ENCODE results near the gene CAMTA1.

Gene CAMTA1

DNA sequence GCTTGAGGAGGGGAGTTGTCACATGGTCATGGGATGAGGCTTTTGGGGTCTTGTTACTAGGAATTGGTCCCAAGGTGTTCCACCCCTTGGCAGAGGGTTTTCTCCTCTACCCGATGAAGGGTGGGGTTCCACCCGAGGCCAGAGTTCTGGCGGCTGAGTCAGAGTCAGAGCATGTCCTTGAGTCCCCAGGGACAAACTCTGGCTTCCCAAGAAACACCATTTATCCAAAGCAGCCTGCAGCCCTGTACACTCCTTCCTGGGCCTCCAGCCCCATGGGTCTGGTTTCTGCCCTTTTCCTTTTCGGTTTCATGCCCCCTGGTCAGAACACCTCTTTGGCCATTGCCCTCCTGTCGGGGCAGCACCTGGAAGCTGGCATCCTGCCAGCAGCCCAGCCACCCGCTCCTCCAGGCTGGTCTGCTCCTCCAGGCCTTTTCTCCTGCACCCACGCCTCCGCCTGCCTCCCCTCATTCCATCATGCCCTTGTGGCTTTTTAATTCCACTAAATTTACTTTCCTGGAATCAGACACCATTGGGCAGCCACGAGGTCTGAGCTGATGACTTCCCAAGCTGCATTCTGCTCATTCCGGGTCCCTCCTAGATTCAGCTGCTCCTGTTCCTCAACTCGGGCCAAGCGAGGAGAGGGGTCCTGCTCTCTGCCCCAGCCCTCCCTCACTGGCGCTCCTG, 684.1 kb downstream of the CAMTA1 start:
- Mint-ChIP-seq H3K4me3 (no peak overlapping the region), H3K36me3 (ENCODE audit: low read depth) (no peaks in the 10 kb centered on the region), H3K27ac (no peak overlapping the region), H3K27me3 (no peaks in the 10 kb centered on the region), H3K4me1 (ENCODE audit: low read depth) (no peaks in the 10 kb centered on the region), H3K9me3 (no peaks in the 10 kb centered on the region)
- DNase-seq: no peak

DNA sequence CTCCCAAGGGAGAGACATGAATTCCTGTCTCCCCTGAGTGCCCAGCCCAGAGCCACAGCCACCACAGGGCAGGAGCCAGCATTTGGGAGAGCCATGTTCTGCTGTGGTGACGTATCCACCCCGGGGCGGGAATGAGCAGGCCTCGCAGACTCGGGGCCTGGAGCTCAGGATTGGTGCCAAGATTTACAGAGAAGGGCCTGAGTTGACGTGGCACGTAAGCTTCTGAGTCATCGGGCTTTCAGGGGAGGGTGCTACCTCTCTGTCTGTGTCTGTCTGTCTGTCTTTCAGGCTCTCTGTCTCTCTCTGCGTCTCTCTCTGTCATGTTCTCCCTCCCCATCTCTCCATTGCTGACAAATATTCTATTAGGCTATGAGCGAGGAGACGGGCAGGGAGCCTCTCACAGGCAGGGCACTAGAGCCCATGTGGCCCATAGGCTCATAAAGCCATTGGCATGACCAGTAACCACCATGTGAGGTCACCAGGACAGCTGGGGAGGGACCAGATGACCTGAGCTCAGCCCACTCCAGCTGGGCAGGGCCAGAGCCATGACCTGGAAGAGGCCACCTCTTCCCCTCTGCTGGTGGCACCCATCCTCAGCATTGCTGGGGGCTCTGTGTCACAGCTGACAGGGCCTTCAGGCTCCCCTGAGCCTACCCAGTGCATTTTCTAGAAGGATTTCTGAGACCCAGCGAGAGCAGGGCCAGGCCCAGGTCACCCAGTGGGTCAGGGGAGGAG, 685.8 kb downstream of the CAMTA1 start:
- Mint-ChIP-seq H3K27me3 (no peaks in the 10 kb centered on the region), H3K27ac (no peak overlapping the region), H3K4me3 (no peak overlapping the region), H3K9me3 (no peaks in the 10 kb centered on the region), H3K36me3 (ENCODE audit: low read depth) (no peaks in the 10 kb centered on the region), H3K4me1 (ENCODE audit: low read depth) (no peaks in the 10 kb centered on the region)
- no peak for DNase-seq

DNA sequence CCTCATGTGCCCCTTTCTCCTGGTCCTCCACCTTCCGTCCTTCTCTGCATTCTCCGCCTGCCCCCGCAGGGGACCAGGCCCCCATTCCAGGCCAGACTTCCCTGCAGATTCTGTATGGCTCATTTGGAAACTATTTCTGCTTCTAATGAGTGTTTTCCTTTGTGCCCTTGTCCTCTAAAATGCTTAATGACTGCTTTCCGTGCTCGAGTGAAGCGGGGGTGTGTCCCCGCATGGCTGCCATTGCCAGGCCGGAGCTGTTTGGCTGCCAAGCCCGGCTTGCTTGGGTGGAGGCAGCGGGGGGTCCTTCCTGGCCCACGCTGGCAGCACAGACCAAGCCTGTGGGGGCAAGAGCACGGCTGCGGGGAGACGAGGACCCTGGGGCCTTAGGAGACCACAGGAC, 686.6 kb downstream of the CAMTA1 start:
- Mint-ChIP-seq H3K4me1 (ENCODE audit: low read depth) (no peaks in the 10 kb centered on the region), H3K27ac (no peak overlapping the region), H3K36me3 (ENCODE audit: low read depth) (no peaks in the 10 kb centered on the region), H3K9me3 (no peaks in the 10 kb centered on the region), H3K27me3 (no peaks in the 10 kb centered on the region), H3K4me3 (no peak overlapping the region)
- DNase-seq: no peak

- no peaks in the 10 kb centered on the region for H3K9me3 Mint-ChIP-seq
- H3K27me3 Mint-ChIP-seq: no peaks in the 10 kb centered on the region
- no peaks in the 10 kb centered on the region for H3K36me3 Mint-ChIP-seq (ENCODE audit: low read depth)
- H3K4me1 Mint-ChIP-seq (ENCODE audit: low read depth): no peaks in the 10 kb centered on the region
- no peak overlapping the region for H3K4me3 Mint-ChIP-seq
- H3K27ac Mint-ChIP-seq: no peak overlapping the region
- DNase-seq: no peak
These were observed 688.2 kb downstream of the CAMTA1 start for GRCh38 chr1:7473223-7474142.

DNA sequence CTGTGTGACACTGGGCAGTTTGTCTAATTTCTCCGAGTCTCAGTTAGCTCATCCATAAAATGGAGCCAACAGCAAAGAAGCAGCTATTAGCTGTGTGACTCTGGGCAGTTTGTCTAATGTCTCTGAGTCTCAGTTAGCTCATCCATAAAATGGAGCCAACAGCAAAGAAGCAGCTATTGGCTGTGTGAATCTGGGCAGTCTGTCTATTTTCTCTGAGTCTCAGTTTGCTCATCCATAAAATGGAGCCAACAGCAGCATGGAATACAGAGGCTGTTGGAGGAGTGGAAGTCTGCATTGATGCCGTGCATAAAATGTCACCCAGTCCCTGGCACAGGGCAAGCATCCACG, 688.9 kb downstream of the CAMTA1 start:
- no peak overlapping the region for H3K4me3 Mint-ChIP-seq
- no peak for DNase-seq
- H3K9me3 Mint-ChIP-seq: no peaks in the 10 kb centered on the region
- no peaks in the 10 kb centered on the region for H3K36me3 Mint-ChIP-seq (ENCODE audit: low read depth)
- no peak overlapping the region for H3K27ac Mint-ChIP-seq
- no peaks in the 10 kb centered on the region for H3K4me1 Mint-ChIP-seq (ENCODE audit: low read depth)
- no peaks in the 10 kb centered on the region for H3K27me3 Mint-ChIP-seq

DNA sequence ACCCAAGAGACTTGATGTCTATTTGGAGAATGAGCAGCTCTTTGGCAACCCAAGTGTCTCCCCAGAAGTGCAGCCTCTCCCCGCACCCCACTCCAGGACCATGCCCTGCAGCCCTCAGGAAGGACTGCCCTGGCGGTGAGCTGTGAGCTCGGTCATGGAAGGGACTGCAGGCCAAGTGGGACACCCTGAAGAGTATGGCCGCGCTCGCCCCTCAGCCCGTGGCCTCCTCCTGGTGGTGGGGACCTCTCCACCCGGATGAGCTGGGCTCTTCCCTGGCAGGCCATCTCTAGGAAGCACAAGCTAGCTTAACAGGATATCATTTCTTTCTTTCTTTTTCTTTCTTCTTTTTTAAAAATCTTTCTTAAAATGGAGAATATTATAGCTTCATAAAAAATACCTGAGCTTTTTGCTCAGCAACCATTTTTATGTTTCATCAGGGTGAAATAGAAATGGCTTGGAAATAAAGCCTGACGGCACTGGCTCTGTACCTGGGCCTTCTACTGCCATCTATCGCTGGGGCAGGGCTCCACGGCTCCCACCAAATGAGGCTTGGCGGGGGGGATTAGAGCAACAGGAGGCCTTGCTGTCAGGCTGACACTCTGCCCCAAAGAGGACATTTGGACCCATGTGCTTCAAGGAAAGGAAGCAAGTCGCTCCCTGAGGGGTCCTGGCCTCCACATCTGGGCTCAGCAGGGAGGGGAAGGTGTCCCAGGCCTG, 689.7 kb downstream of the CAMTA1 start:
- no peak for DNase-seq
- H3K4me1 Mint-ChIP-seq (ENCODE audit: low read depth): no peaks in the 10 kb centered on the region
- no peaks in the 10 kb centered on the region for H3K36me3 Mint-ChIP-seq (ENCODE audit: low read depth)
- H3K9me3 Mint-ChIP-seq: no peaks in the 10 kb centered on the region
- H3K4me3 Mint-ChIP-seq: no peak overlapping the region
- H3K27ac Mint-ChIP-seq: no peak overlapping the region
- no peaks in the 10 kb centered on the region for H3K27me3 Mint-ChIP-seq

DNA sequence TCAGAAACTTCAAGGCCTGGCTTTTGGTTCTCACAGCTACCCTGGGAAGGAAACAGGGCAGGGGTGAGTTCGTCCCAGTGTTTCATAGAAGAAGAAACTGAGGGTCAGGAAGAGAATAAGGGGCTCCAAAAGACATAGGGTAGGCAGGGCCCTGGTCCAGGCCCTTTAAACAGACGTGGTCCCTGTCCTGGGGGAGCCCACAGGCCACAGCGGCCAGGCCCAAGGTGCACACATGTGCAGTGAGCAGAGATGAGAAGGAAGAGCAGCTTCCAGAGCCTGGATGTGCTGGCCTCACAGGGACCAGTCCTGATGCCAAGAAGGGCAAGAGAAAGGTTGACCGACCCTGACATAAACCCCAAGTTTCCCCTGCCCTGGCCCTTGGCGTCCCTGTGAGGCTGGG, 690.4 kb downstream of the CAMTA1 start:
- Mint-ChIP-seq H3K9me3 (no peaks in the 10 kb centered on the region), H3K27me3 (no peaks in the 10 kb centered on the region), H3K27ac (no peak overlapping the region), H3K4me1 (ENCODE audit: low read depth) (no peaks in the 10 kb centered on the region), H3K36me3 (ENCODE audit: low read depth) (no peaks in the 10 kb centered on the region), H3K4me3 (no peak overlapping the region)
- no peak for DNase-seq

DNA sequence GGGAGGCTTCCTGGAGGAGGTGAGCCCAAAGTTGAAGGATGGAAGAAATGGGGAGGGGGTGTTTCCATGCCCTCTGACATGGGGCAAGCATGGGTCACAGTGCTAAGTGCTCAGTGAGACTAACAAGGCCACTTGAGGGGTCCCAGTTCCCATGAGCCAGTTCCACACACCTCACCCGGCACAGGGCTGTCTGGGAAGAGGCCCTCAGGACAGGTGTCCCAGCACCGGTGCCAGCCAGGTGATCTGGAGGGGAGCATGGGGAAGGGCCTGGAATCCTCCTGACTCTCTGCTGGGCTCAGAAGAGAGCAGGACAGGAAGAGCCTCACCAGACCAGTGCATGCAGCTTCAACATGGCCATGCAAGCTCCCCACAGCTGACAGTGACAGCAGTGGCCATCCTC, 691.1 kb downstream of the CAMTA1 start:
- Mint-ChIP-seq H3K4me3 (no peak overlapping the region), H3K9me3 (no peaks in the 10 kb centered on the region), H3K4me1 (ENCODE audit: low read depth) (no peaks in the 10 kb centered on the region), H3K36me3 (ENCODE audit: low read depth) (no peaks in the 10 kb centered on the region), H3K27me3 (no peaks in the 10 kb centered on the region), H3K27ac (no peak overlapping the region)
- DNase-seq: no peak

- Mint-ChIP-seq H3K4me3 (no peak overlapping the region), H3K27me3 (no peaks in the 10 kb centered on the region), H3K27ac (no peak overlapping the region), H3K4me1 (ENCODE audit: low read depth) (no peaks in the 10 kb centered on the region), H3K9me3 (no peaks in the 10 kb centered on the region), H3K36me3 (ENCODE audit: low read depth) (no peaks in the 10 kb centered on the region)
- DNase-seq: no peak
These were observed 691.8 kb downstream of the CAMTA1 start for GRCh38 chr1:7476861-7477547.

GRCh38 chr1:7477593-7477992, 692.3 kb downstream of the CAMTA1 start:
- H3K36me3 Mint-ChIP-seq (ENCODE audit: low read depth): no peaks in the 10 kb centered on the region

GRCh38 chr1:7478142-7478790, 693.0 kb downstream of the CAMTA1 start:
- Mint-ChIP-seq H3K4me1 (ENCODE audit: low read depth) (no peaks in the 10 kb centered on the region), H3K9me3 (no peaks in the 10 kb centered on the region), H3K27me3 (peaks cover 4% of the 10 kb centered on the region), H3K36me3 (ENCODE audit: low read depth) (no peaks in the 10 kb centered on the region), H3K4me3 (no peak overlapping the region), H3K27ac (no peak overlapping the region)
- DNase-seq: no peak

More at GRCh38 chr1:7477593-7477992, 692.3 kb downstream of the CAMTA1 start:
- Mint-ChIP-seq H3K27me3 (no peaks in the 10 kb centered on the region), H3K9me3 (no peaks in the 10 kb centered on the region), H3K4me1 (ENCODE audit: low read depth) (no peaks in the 10 kb centered on the region), H3K4me3 (no peak overlapping the region), H3K27ac (no peak overlapping the region)
- no peak for DNase-seq

DNA sequence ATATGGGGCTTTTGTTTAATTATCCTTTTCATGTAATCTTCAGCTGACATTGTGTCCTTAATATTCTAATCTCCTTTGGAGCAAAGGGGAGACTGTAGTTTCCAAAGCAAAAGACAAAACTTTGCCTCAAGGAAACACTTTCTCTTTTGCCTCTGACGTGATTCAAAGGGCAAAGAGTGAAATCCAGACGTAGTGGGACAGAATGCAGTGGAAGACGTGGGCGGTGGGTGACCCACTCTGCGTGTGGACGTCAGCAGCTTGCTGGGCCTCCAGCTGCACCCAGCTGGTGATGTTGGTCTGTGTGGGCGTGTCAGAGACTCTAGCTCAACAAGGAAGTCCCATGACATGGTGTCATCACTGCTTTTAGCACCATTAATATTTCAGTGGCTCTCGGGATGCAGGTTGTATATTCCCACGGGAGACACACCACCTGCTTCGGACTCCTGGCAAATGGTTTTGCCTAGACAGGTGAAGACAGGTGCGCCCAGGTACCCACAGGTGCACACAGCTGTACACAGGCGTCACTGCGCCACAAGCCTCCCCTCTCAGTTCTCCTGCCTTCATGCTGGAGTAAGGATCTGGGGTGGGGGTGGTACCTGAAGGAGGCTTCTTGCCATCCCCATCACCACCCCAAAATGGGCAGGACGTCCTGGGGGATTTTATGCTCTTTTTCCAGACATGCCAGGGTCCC, 693.7 kb downstream of the CAMTA1 start:
- Mint-ChIP-seq H3K9me3 (no peaks in the 10 kb centered on the region), H3K27me3 (peaks cover 4% of the 10 kb centered on the region), H3K27ac (no peak overlapping the region), H3K4me1 (ENCODE audit: low read depth) (no peaks in the 10 kb centered on the region), H3K36me3 (ENCODE audit: low read depth) (no peaks in the 10 kb centered on the region), H3K4me3 (no peak overlapping the region)
- no peak for DNase-seq

GRCh38 chr1:7479571-7479970, 694.3 kb downstream of the CAMTA1 start:
- DNase-seq: no peak
- no peaks in the 10 kb centered on the region for H3K4me1 Mint-ChIP-seq (ENCODE audit: low read depth)
- H3K4me3 Mint-ChIP-seq: no peak overlapping the region
- H3K36me3 Mint-ChIP-seq (ENCODE audit: low read depth): no peaks in the 10 kb centered on the region
- H3K9me3 Mint-ChIP-seq: no peaks in the 10 kb centered on the region
- peaks cover 4% of the 10 kb centered on the region for H3K27me3 Mint-ChIP-seq
- no peak overlapping the region for H3K27ac Mint-ChIP-seq
